A549 (cell line): Measurements from ENCODE around the gene C1orf87. TPM values are rescaled to one million over a fixed set of nuclear protein-coding genes. Genes with fewer than 3 reads are reported as not detected.

Experiments
- ATAC-seq, 2 experiments: fragments of 200-7000 bp in 1 of 2; fragments of >200 bp in 1 of 2; cut with Nextera tagmentation in 1 of 2; cut with Tn5 transposase in 1 of 2; 3 replicates each; pipeline versions ENCODE4 v1.8.0 to v1.9.1; 2018 to 2020; ENCODE audit warnings: mild to moderate bottlenecking in 1 of 2, moderate library complexity in 1 of 2
- CTCF ChIA-PET: fragments of 300-600 bp; sonication (Branson Sonifier 250); formaldehyde crosslinking; extraction: SDS; loops from one replicate; lab custom pipeline; 2021; ENCODE audit warnings: antibody characterized with exemption, inconsistent platforms; lab: Yijun Ruan, JAX
- POLR2A ChIA-PET: fragments of 350-600 bp; formaldehyde crosslinking; extraction: SDS; loops from one replicate; lab custom pipeline; 2021; ENCODE audit warnings: antibody characterized with exemption, inconsistent platforms; lab: Yijun Ruan, JAX
- DNase-seq, 2 experiments: peaks; one replicate each; pipeline versions ENCODE4 v3.0.0 to v3.0.0-alpha.2; 2011 to 2016; ENCODE audit warnings: low read depth in 1 of 2, low spot score in 1 of 2
- FAIRE-seq: peaks from 2 replicates; lab custom pipeline; 2011; peaks lifted over from hg19 to GRCh38; lab: Jason Lieb, UNC
- H3K27ac ChIP-seq, 2 experiments: fragments of >200 bp; sonication (Bioruptor Twin); formaldehyde crosslinking; 3 replicates each; pipeline ENCODE4 v1.5.1; 2016 to 2017
- H3K4me1 ChIP-seq: fragments of >200 bp; sonication (Bioruptor Twin); formaldehyde crosslinking; 3 replicates; pipeline ENCODE4 v1.6.1; 2016
- H3K4me2 ChIP-seq: fragments of >200 bp; sonication (Bioruptor Twin); formaldehyde crosslinking; 3 replicates; pipeline ENCODE4 v1.6.1; 2016
- H3K4me3 ChIP-seq: fragments of >200 bp; sonication (Bioruptor Twin); formaldehyde crosslinking; 3 replicates; pipeline ENCODE4 v1.5.1; 2016
- H3K9me3 ChIP-seq: fragments of >200 bp; sonication (Bioruptor Twin); formaldehyde crosslinking; 3 replicates; pipeline ENCODE4 v1.6.1; 2016
- ATOH8 ChIP-seq: fragments of 250-450 bp; sonication (Bioruptor Pico); IDR thresholded peaks from 2 replicates; pipeline ENCODE4 v1.5.0; 2020; ENCODE audit warnings: low read depth, mild to moderate bottlenecking, moderate library complexity
- CBX2 ChIP-seq: fragments of 200-600 bp; sonication (generic); IDR thresholded peaks from 2 replicates; pipeline ENCODE4 v1.6.1; 2016; ENCODE audit warnings: low read depth, mild to moderate bottlenecking, borderline replicate concordance
- CEBPB ChIP-seq, 2 experiments: fragments of >200 bp in 1 of 2; sonication (Bioruptor Twin) in 1 of 2; formaldehyde crosslinking in 1 of 2; IDR thresholded peaks; 2 replicates each; pipeline ENCODE4 v1.6.1; 2012 to 2016
- E2F6 ChIP-seq: IDR thresholded peaks from 2 replicates; pipeline ENCODE4 v1.6.1; 2012; ENCODE audit warnings: low read depth, borderline replicate concordance
- EHF ChIP-seq: fragments of 250-450 bp; sonication (Bioruptor Pico); IDR thresholded peaks from 2 replicates; pipeline ENCODE4 v1.5.0; 2020; ENCODE audit warnings: mild to moderate bottlenecking
- FOSB ChIP-seq: fragments of 250-450 bp; sonication (Bioruptor Pico); IDR thresholded peaks from 2 replicates; pipeline ENCODE4 v1.5.0; 2020; ENCODE audit warnings: mild to moderate bottlenecking, moderate library complexity
- FOXS1 ChIP-seq: fragments of 250-450 bp; sonication (Bioruptor Pico); IDR thresholded peaks from 2 replicates; pipeline ENCODE4 v1.5.0; 2020; ENCODE audit warnings: mild to moderate bottlenecking, moderate library complexity
- HDAC2 ChIP-seq: fragments of 200-600 bp; sonication (generic); IDR thresholded peaks from 2 replicates; pipeline ENCODE4 v1.6.1; 2016
- HES2 ChIP-seq: fragments of >200 bp; sonication (Bioruptor Twin); formaldehyde crosslinking; IDR thresholded peaks from 2 replicates; pipeline ENCODE4 v1.6.1; 2016
- NPAS2 ChIP-seq: fragments of 250-450 bp; sonication (Bioruptor Pico); IDR thresholded peaks from 2 replicates; pipeline ENCODE4 v1.8.0; 2022; ENCODE audit warnings: mild to moderate bottlenecking, moderate library complexity, borderline replicate concordance
- POLR2A ChIP-seq: IDR thresholded peaks from 2 replicates; pipeline ENCODE4 v1.6.1; 2012; ENCODE audit warnings: mild to moderate bottlenecking, low read length
- RAD21 ChIP-seq, 2 experiments: fragments of >200 bp in 1 of 2; sonication (Bioruptor Twin) in 1 of 2; formaldehyde crosslinking in 1 of 2; IDR thresholded peaks in 1 of 2; conservative IDR thresholded peaks in 1 of 2; 2 replicates in 1 of 2; 3 replicates in 1 of 2; pipeline ENCODE4 v1.6.1; 2012 to 2018; ENCODE audit warnings: inconsistent platforms in 1 of 2
- RARB ChIP-seq: fragments of 250-450 bp; sonication (Bioruptor Pico); IDR thresholded peaks from 2 replicates; pipeline ENCODE4 v1.8.0; 2021; ENCODE audit warnings: mild to moderate bottlenecking, moderate library complexity
- REST ChIP-seq: fragments of 200-600 bp; sonication (generic); IDR thresholded peaks from 2 replicates; pipeline ENCODE4 v1.6.1; 2016; ENCODE audit warnings: antibody characterized with exemption, mild to moderate bottlenecking, moderate library complexity
- RFX5 ChIP-seq: fragments of 450-650 bp; IDR thresholded peaks from 2 replicates; pipeline ENCODE4 v1.7.1; 2014; ENCODE audit warnings: antibody characterized with exemption, mild to moderate bottlenecking, moderate library complexity
- SREBF2 ChIP-seq: fragments of 450-650 bp; IDR thresholded peaks from 2 replicates; pipeline ENCODE4 v1.6.1; 2014; ENCODE audit warnings: mild to moderate bottlenecking, moderate library complexity
- TP53 ChIP-seq: fragments of 250-450 bp; sonication (Bioruptor Pico); IDR thresholded peaks from 2 replicates; pipeline ENCODE4 v1.5.0; 2021; ENCODE audit warnings: mild to moderate bottlenecking, moderate library complexity
- ZC3H11A ChIP-seq: fragments of 450-650 bp; IDR thresholded peaks from 2 replicates; pipeline ENCODE4 v1.6.1; 2014; ENCODE audit warnings: antibody characterized with exemption, mild to moderate bottlenecking
- WGBS: methylation state at CpG from one replicate; pipeline ENCODE4 v1.1.6; 2017; ENCODE audit errors: missing lambda C conversion rate; 5-methylcytosine and 5-hydroxymethylcytosine counted together
- polyA plus RNA-seq, 4 experiments: library from polyadenylated mRNA; depleted of rRNA in 3 of 4; stranded (reverse); fragments of >200 nt; fragmentation: RNase III in 1 of 4; extraction: RNeasy Plus Mini Kit Qiagen cat#74134 plus additional on column Dnase treatment in 1 of 4; gene quantifications; 2 replicates in 3 of 4; 3 replicates in 1 of 4; pipeline ENCODE4 v1.2.3, GENCODE V29; 2011 to 2017

Gene C1orf87
- polyA plus RNA-seq, 2 of the 4 experiments (the other 2 are of a cell fraction) = not detected

GRCh38 chr1:59999746-60000145, 73.8 kb downstream of the C1orf87 start (continued):
- TF ChIP-seq REST = no peak
- TF ChIP-seq, all 56 proteins: peak for 0

GRCh38 chr1:59999006-59999405, 74.6 kb downstream of the C1orf87 start:
- ATAC-seq (no peak), DNase-seq (no peak), FAIRE-seq (no peak)
- Histone ChIP-seq H3K4me2 (no peak overlapping the region), H3K9me3 (no peaks in the 10 kb centered on the region), H3K27ac (no peak overlapping the region), H3K4me3 (no peak overlapping the region), H3K4me1 (no peaks in the 10 kb centered on the region)
- 49% methylated on average over 3 of the region's 3 CpGs for WGBS
- POLR2A ChIA-PET = no interaction called here
- CTCF ChIA-PET = interaction anchor here (2.1 kb wide), 1 partner anchor 23 kb away, joined by 4 read pairs; no protein-coding TSS in a partner anchor
- no peak for TF ChIP-seq HDAC2
- no peak for TF ChIP-seq POLR2A
- no peak for TF ChIP-seq HES2
- no peak for TF ChIP-seq NPAS2 (CRISPR knock-in tag)
- TF ChIP-seq SREBF2 = no peak

GRCh38 chr1:59997479-59998115, 76.0 kb downstream of the C1orf87 start:
- 0% methylated on average over 2 of the region's 2 CpGs for WGBS
- ATAC-seq = no peak

More at GRCh38 chr1:59997479-59998115, 76.0 kb downstream of the C1orf87 start:
- FAIRE-seq = no peak
- H3K4me1 ChIP-seq = no peaks in the 10 kb centered on the region
- ChIA-PET CTCF (interaction anchor here (2.1 kb wide), 1 partner anchor 22 kb away, joined by 4 read pairs; no protein-coding TSS in a partner anchor), POLR2A (no interaction called here)
- H3K4me3 ChIP-seq = no peak overlapping the region
- no peak overlapping the region for H3K4me2 ChIP-seq
- H3K9me3 ChIP-seq = no peaks in the 10 kb centered on the region
- no peak for DNase-seq
- H3K27ac ChIP-seq = no peak overlapping the region
- TF ChIP-seq RARB (CRISPR knock-in tag) (no peak), ZC3H11A (no peak), FOXS1 (CRISPR knock-in tag) (no peak), E2F6 (no peak), FOSB (CRISPR knock-in tag) (no peak), CBX2 (no peak), REST (no peak), EHF (no peak), RFX5 (no peak), ATOH8 (no peak), CEBPB (IDR thresholded peaks at IDR 0.05) (no peak), TP53 (CRISPR knock-in tag) (no peak), RAD21 (conservative IDR thresholded peaks at IDR 0.05 in 1 of 2, IDR thresholded peaks at IDR 0.05 in 1 of 2) (no peak)
